Endothelial cell (in vitro differentiated cells): Measurements from ENCODE around the gene LMF2. TPM values are rescaled to one million over a fixed set of nuclear protein-coding genes. Genes with fewer than 3 reads are reported as not detected.

Experiments
- DNase-seq: peaks from one replicate; pipeline ENCODE4 v3.0.0; 2021; ENCODE audit warnings: low spot score
- H3K27ac Mint-ChIP-seq: one replicate; pipeline ENCODE4 v1.8.0; 2021; ENCODE audit warnings: mixed read lengths, inconsistent platforms; ENCODE audit not compliant: unreplicated experiment
- H3K27me3 Mint-ChIP-seq: one replicate; pipeline ENCODE4 v1.8.0; 2021; ENCODE audit warnings: mild to moderate bottlenecking, moderate library complexity, mixed read lengths, inconsistent platforms; ENCODE audit not compliant: unreplicated experiment
- H3K36me3 Mint-ChIP-seq: one replicate; pipeline ENCODE4 v1.8.0; 2021; ENCODE audit warnings: mild to moderate bottlenecking, low read depth, mixed read lengths, inconsistent platforms; ENCODE audit not compliant: unreplicated experiment
- H3K4me1 Mint-ChIP-seq: one replicate; pipeline ENCODE4 v1.8.0; 2021; ENCODE audit warnings: mild to moderate bottlenecking, mixed read lengths, inconsistent platforms; ENCODE audit not compliant: unreplicated experiment
- H3K4me3 Mint-ChIP-seq: one replicate; pipeline ENCODE4 v1.8.0; 2021; ENCODE audit warnings: mild to moderate bottlenecking, mixed read lengths, inconsistent platforms; ENCODE audit not compliant: unreplicated experiment
- H3K9me3 Mint-ChIP-seq: one replicate; pipeline ENCODE4 v1.8.0; 2021; ENCODE audit warnings: mixed read lengths, inconsistent platforms; ENCODE audit not compliant: unreplicated experiment
- total RNA-seq: library from RNA; stranded (reverse); fragmentation: NEBNext Ultra II Directional; extraction: Animal tissue kit (Norgen Biotek cat#: 25700); gene quantifications from one replicate; pipeline ENCODE4 v1.2.1, GENCODE V29; 2021; ENCODE audit not compliant: unreplicated experiment
- TF ChIP-seq, protein P1 (sequence below): fragments of 200-600 bp; sonication (generic); IDR thresholded peaks from one replicate; pipeline ENCODE4 v1.5.0; 2021; ENCODE audit warnings: antibody characterized with exemption; ENCODE audit not compliant: unreplicated experiment

The LMF2 gene
- total RNA-seq, 1 donor from 2014 or later = 88.2 TPM

GRCh38 chr22:50505776-50506610, 1.5 kb downstream of the LMF2 start:
- Mint-ChIP-seq H3K4me1 (peaks cover 16% of the 10 kb centered on the region), H3K4me3 (no peak overlapping the region), H3K27ac (no peak overlapping the region), H3K36me3 (no peaks in the 10 kb centered on the region), H3K27me3 (peaks cover 7% of the 10 kb centered on the region), H3K9me3 (no peaks in the 10 kb centered on the region)
- DNase-seq = no peak
- TF ChIP-seq, protein P1, sequence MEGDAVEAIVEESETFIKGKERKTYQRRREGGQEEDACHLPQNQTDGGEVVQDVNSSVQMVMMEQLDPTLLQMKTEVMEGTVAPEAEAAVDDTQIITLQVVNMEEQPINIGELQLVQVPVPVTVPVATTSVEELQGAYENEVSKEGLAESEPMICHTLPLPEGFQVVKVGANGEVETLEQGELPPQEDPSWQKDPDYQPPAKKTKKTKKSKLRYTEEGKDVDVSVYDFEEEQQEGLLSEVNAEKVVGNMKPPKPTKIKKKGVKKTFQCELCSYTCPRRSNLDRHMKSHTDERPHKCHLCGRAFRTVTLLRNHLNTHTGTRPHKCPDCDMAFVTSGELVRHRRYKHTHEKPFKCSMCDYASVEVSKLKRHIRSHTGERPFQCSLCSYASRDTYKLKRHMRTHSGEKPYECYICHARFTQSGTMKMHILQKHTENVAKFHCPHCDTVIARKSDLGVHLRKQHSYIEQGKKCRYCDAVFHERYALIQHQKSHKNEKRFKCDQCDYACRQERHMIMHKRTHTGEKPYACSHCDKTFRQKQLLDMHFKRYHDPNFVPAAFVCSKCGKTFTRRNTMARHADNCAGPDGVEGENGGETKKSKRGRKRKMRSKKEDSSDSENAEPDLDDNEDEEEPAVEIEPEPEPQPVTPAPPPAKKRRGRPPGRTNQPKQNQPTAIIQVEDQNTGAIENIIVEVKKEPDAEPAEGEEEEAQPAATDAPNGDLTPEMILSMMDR = no peak

- no peak for DNase-seq
- Mint-ChIP-seq H3K4me3 (no peak overlapping the region), H3K9me3 (no peaks in the 10 kb centered on the region), H3K36me3 (no peaks in the 10 kb centered on the region), H3K27ac (no peak overlapping the region), H3K27me3 (peaks cover 7% of the 10 kb centered on the region), H3K4me1 (peaks cover 16% of the 10 kb centered on the region)
- TF ChIP-seq, protein P1 = no peak
These were observed 2.2 kb downstream of the LMF2 start for GRCh38 chr22:50505276-50505775.

- no peak for DNase-seq
- Mint-ChIP-seq H3K9me3 (no peaks in the 10 kb centered on the region), H3K4me3 (no peak overlapping the region), H3K36me3 (no peaks in the 10 kb centered on the region), H3K27ac (no peak overlapping the region), H3K27me3 (peaks cover 7% of the 10 kb centered on the region), H3K4me1 (peaks cover 15% of the 10 kb centered on the region)
- TF ChIP-seq, protein P1 = no peak
These were observed 2.9 kb downstream of the LMF2 start for GRCh38 chr22:50504369-50505211.

DNA sequence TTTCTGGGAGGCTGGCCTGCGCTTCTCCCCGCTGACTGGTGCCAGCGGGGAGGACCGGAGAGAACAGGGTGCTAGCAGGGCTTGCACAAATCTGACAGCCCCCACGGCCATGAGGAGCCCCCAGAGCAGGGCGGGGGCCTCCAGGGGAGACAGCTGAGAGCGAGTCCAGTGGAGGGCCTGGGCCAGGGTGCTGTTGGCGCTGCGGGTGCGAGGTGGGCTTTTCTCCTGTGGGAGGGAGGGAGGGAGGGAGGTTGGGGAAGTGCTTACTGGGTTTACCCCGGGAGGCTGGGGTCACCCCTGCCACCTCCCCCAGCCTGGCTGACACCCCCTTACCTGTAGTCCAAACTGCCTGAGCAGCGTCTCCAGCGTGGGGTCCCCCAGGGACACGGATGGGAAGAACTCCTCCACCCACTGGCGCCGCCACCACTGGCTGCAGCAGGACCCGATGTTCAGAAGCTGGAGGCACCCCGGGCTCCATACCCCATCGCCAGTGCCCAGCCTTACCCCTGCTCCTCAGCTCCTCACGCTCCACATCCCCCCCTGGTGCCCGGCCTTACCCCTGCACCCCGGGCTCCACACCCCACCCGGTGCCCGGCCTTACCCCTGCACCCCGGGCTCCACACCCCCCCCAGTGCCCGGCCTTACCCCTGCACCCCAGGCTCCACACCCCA, 3.9 kb downstream of the LMF2 start:
- no peak for DNase-seq
- Mint-ChIP-seq H3K36me3 (no peaks in the 10 kb centered on the region), H3K4me1 (peaks cover 5% of the 10 kb centered on the region), H3K27me3 (peaks cover 4% of the 10 kb centered on the region), H3K4me3 (no peak overlapping the region), H3K9me3 (no peaks in the 10 kb centered on the region), H3K27ac (no peak overlapping the region)
- TF ChIP-seq, protein P1 = no peak
